ENCODE data around the gene GHRH.

- no peak for TF ChIP-seq CTCF (IDR thresholded peaks at IDR 0.05; ENCODE audit: borderline replicate concordance, extremely low read depth, low read length, poor library complexity, severe bottlenecking)
- no peak for TF ChIP-seq EZH2 (IDR thresholded peaks at IDR 0.05; ENCODE audit: borderline replicate concordance, low read depth, low read length, severe bottlenecking)
These were observed 59.8 kb downstream of the GHRH start for GRCh38 chr20:37201827-37202162.

Data from DND-41 (cell line).